Islet of Langerhans (tissue), 1 donor: ENCODE results near the gene RARRES1.

Experiments used
- FAIRE-seq: peaks from one replicate; lab custom pipeline; 2011; peaks lifted over from hg19 to GRCh38; lab: Jason Lieb, UNC

The RARRES1 gene

GRCh38 chr3:158765518-158766205, 33.4 kb upstream of the RARRES1 start:
- no peak for FAIRE-seq

- FAIRE-seq: no peak
Observed at GRCh38 chr3:158763421-158763820, 31.2 kb upstream of the RARRES1 start.

DNA sequence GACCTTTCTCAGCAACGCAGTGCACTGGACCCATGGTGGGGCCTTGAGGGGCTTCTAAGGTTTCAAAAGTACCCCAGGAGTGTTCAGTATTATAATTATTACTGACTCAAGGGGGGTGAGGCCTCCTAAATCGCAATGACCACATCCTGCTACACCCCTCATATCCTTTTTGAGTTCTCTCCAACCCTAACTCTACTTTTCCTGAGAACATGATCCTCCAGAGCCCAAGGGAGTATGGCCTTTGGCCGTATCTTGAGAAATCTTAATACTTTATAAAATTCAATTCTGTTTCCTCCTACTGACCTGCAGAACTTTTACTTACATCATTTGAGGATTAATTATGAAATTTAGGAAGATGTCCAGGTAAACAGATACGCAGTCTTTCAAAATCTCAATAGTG, 30.4 kb upstream of the RARRES1 start:
- FAIRE-seq: no peak

DNA sequence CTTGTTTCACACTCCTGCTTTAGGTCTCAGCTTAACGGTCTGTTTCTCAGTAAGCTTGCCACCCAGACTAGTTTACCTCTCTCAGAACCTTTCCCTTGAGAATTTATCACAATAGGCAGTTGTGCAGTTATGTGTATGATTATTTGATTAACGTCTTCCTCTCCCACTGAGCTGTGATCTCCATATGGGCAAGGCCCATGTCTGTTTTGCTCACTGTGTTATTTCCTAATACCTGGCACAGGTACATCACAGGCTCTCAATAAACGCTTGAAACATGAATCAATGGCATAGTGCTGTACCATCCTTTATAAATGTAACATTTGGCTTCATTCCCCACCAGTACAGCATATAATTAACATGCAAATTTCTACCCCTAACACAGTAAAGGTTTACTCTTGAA, 29.1 kb upstream of the RARRES1 start:
- no peak for FAIRE-seq

GRCh38 chr3:158755421-158755820, 23.2 kb upstream of the RARRES1 start:
- no peak for FAIRE-seq

DNA sequence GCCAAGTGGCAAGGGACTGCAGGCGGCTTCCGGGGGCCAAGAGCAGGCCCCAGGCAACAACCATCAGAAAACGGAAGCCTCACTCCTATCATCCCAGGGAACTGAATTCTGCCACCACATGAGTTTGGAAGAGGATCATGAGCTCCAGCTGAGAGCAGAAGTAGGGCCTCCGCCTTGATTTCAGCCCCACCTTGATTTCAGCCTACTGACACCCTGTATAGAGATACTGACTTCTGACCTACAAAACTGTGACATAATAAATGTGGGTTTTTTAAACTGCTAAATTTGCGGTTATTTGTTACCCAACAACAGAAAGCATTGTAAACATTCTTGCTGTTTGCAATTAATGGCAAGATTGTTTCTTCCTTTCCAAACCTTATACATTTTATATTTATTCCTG, 21.6 kb upstream of the RARRES1 start:
- no peak for FAIRE-seq

DNA sequence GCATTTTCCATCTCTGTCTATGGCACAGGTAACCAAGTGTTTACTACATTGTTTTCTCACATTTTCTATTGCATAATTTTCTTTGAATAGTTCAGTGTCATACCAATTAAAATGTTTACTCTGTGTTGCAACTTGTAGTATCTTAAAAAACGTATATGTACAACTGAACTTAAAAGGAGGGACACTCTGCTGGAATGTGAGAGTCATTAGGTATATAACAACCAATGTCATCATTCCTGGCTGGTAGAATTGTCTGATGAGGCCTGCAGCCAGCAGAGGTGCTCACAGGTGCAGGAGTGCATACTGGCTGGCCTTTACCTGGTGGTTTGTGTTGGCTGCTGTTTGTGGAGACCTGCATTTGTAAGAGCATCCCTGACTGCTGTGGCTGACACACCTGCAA, 19.1 kb upstream of the RARRES1 start:
- FAIRE-seq: no peak

- FAIRE-seq: no peak
Observed at GRCh38 chr3:158750016-158750415, 17.8 kb upstream of the RARRES1 start.

DNA sequence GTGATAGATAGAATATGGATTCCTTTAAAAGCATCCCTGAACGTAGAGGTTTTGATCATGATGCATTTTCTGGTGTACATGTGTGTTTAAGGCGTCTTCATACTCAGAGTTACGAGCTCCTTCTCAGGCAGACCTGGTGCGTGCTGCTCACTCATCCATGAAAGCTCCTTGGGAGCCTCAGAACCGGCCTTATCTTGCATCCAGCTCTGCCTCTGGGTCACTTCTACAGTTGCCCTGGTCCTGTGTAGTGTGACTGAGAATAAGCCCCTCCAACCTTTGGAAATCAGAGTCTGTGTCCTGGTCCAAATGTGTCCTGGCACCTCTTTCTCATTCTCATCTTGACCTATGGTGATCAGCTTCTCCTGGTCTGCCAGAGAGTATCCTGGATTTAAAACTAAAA, 17.3 kb upstream of the RARRES1 start:
- FAIRE-seq: no peak

DNA sequence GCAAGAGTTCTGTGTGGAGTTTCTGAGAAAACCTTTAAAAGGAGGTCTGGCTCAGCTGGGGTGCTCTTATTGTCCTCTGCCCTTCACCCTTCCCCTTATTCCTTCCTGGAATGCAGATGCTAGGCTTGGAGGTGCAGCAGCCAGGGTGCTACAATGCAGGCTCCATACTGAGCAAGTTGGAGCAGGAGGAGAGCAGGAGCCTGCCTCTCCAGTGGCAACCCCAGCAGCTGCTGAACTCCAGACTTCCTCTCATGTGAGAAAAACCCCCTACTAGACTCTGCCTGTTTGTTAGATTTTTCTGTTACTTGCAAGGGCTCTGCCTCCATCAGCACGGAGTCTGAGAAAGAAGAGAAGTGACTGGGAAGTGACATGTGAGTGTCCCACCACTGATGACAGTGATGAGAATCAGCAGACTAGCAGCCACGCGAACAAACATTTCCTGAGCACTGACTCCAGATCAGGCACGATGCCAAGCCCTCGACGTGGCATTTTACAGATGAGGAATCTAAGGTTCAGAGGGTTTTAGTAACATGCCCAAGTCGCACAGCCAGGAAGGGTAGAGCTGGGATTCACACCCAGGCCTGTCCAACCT, 16.1 kb upstream of the RARRES1 start:
- FAIRE-seq: no peak

- no peak for FAIRE-seq
Observed at GRCh38 chr3:158747417-158747816, 15.2 kb upstream of the RARRES1 start.

DNA sequence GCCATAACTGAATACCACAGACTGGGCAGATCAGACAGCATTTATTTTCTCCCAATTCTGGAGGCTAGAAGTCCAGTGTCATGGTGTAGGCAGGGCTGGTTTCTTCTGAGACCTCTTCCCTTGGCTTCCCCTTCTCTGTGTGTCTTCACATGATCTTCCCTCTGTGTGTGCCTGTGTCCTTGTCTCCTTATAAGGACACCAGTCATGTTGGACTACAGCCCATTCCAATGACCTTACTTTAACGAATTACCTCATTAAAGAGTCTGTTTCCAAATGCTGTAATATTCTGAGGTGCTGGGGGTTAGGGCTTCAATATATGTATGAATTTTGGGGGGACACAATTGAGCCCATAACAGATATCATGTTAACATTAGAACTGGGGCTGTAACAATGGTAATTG, 13.3 kb upstream of the RARRES1 start:
- no peak for FAIRE-seq

DNA sequence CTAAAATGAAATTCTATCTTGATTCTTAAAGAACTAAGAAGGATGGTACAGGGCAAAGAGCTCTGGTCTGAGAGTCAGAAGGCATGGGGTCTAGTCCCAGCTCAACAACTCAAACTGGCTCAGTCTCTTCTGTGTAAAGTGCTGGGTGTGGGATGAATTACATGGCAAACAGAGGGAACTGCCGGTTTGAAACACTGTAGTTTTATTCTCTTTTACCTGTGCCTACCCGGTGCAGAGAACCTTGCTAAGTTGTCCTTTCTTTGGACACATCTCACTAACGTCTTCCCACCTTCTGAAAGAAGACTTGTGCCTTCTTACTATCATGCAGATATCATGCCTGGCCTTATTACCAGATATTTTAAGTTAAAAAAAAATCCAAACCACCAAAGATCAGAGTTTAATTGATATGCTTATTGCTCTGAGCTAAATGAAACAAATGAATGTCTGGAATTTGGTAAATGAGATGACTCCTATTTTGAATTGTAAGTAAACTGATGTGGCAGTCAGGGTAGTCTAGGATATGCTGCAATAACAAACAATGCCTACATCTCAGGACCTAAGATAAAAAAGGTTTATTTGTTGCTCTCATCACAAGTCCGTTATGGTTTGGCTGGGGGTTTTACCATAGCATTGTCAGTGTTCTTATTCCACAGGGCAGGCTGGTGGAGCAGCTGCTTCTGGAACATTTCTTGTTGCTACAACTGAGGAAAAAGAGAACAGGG, 12.5 kb upstream of the RARRES1 start:
- FAIRE-seq: no peak

DNA sequence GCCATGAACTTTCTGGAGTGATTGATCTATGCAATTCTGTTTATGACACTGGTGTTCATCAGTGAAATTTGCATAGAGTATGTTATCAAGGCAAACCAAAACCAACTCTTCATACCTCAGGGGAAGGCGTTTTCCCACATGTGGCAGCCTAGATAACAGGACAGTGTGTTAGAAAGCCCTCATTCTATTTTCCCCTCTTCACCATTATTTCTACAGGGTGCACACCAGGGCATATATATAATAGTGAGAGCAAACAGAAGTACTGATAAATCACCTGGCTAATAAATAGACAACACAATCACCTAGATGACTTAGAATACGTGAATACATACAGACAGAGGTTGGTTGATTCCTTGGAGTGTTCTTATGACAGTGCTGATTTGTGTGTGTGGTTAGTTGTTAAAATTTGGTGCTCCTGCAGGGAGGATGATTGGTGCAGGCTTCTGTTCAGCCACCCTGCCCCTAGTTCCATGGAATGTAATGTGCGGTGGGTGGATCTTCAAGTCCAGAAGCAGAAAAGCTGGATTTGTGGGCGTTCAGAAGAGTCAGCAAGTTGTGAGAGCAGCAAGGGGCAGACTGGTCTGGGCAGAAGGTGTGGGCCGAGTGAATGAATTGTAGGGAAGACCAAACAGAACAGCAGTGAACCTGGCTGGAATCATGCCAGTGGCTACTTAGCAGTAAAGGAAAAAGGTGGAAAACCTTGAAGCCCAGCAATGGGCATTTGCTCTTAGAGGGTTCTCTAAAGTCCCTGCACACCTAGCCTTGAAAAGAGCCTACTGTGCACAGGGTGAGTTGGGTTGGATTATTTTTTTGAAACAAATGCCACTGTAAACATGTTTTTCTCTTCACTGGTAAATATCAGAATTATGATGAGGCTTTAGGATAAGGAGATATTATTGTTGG, 11.7 kb upstream of the RARRES1 start:
- no peak for FAIRE-seq

GRCh38 chr3:158742871-158743663, 10.8 kb upstream of the RARRES1 start:
- FAIRE-seq: no peak

GRCh38 chr3:158739661-158740060, 7.4 kb upstream of the RARRES1 start:
- no peak for FAIRE-seq

- no peak for FAIRE-seq
Observed at GRCh38 chr3:158739078-158739477, 6.8 kb upstream of the RARRES1 start.

DNA sequence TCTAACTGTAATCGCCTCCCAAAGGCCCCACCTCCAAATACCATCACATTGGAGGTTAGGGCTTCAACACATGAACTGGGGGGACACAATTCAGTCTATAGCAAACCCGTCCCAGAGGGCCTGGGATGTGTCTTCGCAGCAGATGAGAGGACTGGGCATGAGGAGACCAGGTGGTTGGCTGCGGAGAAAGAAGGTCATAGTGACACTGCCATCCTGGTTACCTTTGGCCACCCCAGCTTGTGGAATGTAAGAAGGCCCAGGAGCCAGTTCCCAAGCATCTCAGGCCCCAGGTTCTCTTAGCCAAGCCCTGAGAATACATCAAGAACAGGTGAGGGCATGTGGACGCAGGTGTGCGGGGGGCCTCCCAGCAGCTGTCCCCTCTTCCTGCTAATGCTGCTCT, 6.4 kb upstream of the RARRES1 start:
- FAIRE-seq: no peak

GRCh38 chr3:158737976-158738615, 5.8 kb upstream of the RARRES1 start:
- no peak for FAIRE-seq

DNA sequence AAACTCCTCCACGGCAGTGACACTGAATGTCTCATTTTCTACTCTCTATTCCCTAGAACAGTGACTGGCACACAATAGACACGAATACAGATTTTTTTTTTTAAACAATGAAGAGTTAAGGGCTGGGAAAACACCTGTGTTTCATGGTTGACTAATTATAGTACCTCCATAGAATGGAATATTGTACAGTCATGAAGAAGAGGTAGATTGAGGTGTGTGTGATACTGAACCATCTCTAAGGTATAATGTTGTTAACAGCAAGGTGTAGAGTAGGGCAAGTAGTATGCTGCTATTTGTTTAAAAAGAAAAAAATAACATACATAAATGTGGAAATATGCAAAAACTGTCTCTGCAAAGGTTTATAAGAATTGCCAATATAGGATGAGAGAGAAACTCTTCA, 5.2 kb upstream of the RARRES1 start:
- FAIRE-seq: no peak

DNA sequence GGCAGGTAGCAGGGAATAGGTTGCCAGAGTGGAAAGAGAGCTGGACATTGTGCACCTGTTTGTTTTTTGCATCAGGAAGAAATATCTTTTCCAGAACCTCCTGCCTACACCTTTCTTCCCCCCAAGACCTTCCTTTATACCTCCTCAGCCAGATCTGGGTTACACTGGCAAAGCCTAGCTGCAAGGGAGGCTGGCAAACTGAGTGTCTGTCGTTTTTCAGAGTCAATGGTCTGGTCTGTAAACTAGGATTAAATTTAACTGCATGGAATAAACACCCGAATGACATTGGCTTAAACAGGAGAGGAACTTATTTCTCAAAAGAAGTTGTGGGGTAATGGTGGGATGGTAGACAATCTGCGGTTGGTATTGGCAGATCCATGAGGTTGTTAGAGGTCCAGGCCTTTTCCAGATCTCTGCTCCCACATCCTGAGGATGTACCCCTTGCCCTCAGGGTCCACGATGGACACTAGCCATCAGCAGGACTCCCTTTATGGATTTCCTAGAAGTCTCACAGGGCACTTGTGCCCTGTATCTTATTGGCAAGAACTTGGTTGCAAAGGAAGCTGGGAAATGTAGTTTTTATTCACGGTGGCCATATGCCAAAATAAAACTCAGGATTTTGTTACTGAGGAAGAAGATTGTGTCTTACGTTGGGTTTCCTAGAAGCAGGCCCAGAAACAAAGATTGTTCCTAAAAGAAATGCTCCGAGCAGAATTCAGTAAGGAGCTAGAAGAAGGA, 3.2 kb upstream of the RARRES1 start:
- FAIRE-seq: no peak
